ENCODE measurements around the gene SLC35F2. TPM values are rescaled to one million over a fixed set of nuclear protein-coding genes. Genes with fewer than 3 reads are reported as not detected.

SLC35F2 gene
- total RNA-seq, 1 donor from 2014 or later: 3.8 TPM

- no peak for TF ChIP-seq CTCF (IDR thresholded peaks at IDR 0.05)
- H3K4me3 Mint-ChIP-seq (ENCODE audit: unreplicated experiment): no peak overlapping the region
- H3K27me3 Mint-ChIP-seq (ENCODE audit: unreplicated experiment): no peaks in the 10 kb centered on the region
- H3K36me3 Mint-ChIP-seq (ENCODE audit: unreplicated experiment): no peaks in the 10 kb centered on the region
- no peak for DNase-seq (ENCODE audit: extremely low spot score, unreplicated experiment)
- H3K9me3 Mint-ChIP-seq (ENCODE audit: unreplicated experiment): no peaks in the 10 kb centered on the region
- no peak overlapping the region for H3K27ac Mint-ChIP-seq (ENCODE audit: unreplicated experiment)
- peaks cover 1% of the 10 kb centered on the region for H3K4me1 Mint-ChIP-seq (ENCODE audit: unreplicated experiment)
Observed at GRCh38 chr11:107816028-107816427, 42.6 kb downstream of the SLC35F2 start.

GRCh38 chr11:107810875-107811274, 47.7 kb downstream of the SLC35F2 start:
- no peaks in the 10 kb centered on the region for H3K4me1 Mint-ChIP-seq (ENCODE audit: unreplicated experiment)
- TF ChIP-seq CTCF (IDR thresholded peaks at IDR 0.05): no peak
- no peak overlapping the region for H3K4me3 Mint-ChIP-seq (ENCODE audit: unreplicated experiment)
- peaks cover 2% of the 10 kb centered on the region for H3K36me3 Mint-ChIP-seq (ENCODE audit: unreplicated experiment)
- no peak overlapping the region for H3K27ac Mint-ChIP-seq (ENCODE audit: unreplicated experiment)
- no peak for DNase-seq (ENCODE audit: extremely low spot score, unreplicated experiment)
- no peaks in the 10 kb centered on the region for H3K9me3 Mint-ChIP-seq (ENCODE audit: unreplicated experiment)
- H3K27me3 Mint-ChIP-seq (ENCODE audit: unreplicated experiment): no peaks in the 10 kb centered on the region

- Mint-ChIP-seq H3K27me3 (ENCODE audit: unreplicated experiment) (no peaks in the 10 kb centered on the region), H3K36me3 (ENCODE audit: unreplicated experiment) (peaks cover 2% of the 10 kb centered on the region), H3K9me3 (ENCODE audit: unreplicated experiment) (no peaks in the 10 kb centered on the region), H3K27ac (ENCODE audit: unreplicated experiment) (no peak overlapping the region), H3K4me3 (ENCODE audit: unreplicated experiment) (no peak overlapping the region), H3K4me1 (ENCODE audit: unreplicated experiment) (no peaks in the 10 kb centered on the region)
- no peak for DNase-seq (ENCODE audit: extremely low spot score, unreplicated experiment)
- TF ChIP-seq CTCF (IDR thresholded peaks at IDR 0.05): no peak
Observed at GRCh38 chr11:107808521-107808920, 50.1 kb downstream of the SLC35F2 start.

- DNase-seq (ENCODE audit: extremely low spot score, unreplicated experiment): no peak
- Mint-ChIP-seq H3K4me3 (ENCODE audit: unreplicated experiment) (no peak overlapping the region), H3K36me3 (ENCODE audit: unreplicated experiment) (peaks cover 2% of the 10 kb centered on the region), H3K27me3 (ENCODE audit: unreplicated experiment) (no peaks in the 10 kb centered on the region), H3K4me1 (ENCODE audit: unreplicated experiment) (no peaks in the 10 kb centered on the region), H3K27ac (ENCODE audit: unreplicated experiment) (no peak overlapping the region), H3K9me3 (ENCODE audit: unreplicated experiment) (no peaks in the 10 kb centered on the region)
- no peak for TF ChIP-seq CTCF (IDR thresholded peaks at IDR 0.05)
Observed at GRCh38 chr11:107804971-107805370, 53.6 kb downstream of the SLC35F2 start.

- no peaks in the 10 kb centered on the region for H3K27me3 Mint-ChIP-seq (ENCODE audit: unreplicated experiment)
- H3K36me3 Mint-ChIP-seq (ENCODE audit: unreplicated experiment): peaks cover 2% of the 10 kb centered on the region
- no peak for TF ChIP-seq CTCF (IDR thresholded peaks at IDR 0.05)
- no peaks in the 10 kb centered on the region for H3K9me3 Mint-ChIP-seq (ENCODE audit: unreplicated experiment)
- no peak overlapping the region for H3K27ac Mint-ChIP-seq (ENCODE audit: unreplicated experiment)
- no peaks in the 10 kb centered on the region for H3K4me1 Mint-ChIP-seq (ENCODE audit: unreplicated experiment)
- no peak for DNase-seq (ENCODE audit: extremely low spot score, unreplicated experiment)
- H3K4me3 Mint-ChIP-seq (ENCODE audit: unreplicated experiment): no peak overlapping the region
Observed at GRCh38 chr11:107804211-107804610, 54.4 kb downstream of the SLC35F2 start.
